Stimulated activated CD4-positive, alpha-beta T cell treated with anti-CD3 and anti-CD28 coated beads, Interleukin-12 subunit alpha, Interleukin-12 subunit beta, amount 100 ng/mL, for 4 hours (primary cell): ENCODE measurements around the gene OSBPL1A.

ENCODE experiments used
- DNase-seq: peaks from one replicate; pipeline ENCODE4 v3.0.0-alpha.2; 2020

OSBPL1A gene

DNA sequence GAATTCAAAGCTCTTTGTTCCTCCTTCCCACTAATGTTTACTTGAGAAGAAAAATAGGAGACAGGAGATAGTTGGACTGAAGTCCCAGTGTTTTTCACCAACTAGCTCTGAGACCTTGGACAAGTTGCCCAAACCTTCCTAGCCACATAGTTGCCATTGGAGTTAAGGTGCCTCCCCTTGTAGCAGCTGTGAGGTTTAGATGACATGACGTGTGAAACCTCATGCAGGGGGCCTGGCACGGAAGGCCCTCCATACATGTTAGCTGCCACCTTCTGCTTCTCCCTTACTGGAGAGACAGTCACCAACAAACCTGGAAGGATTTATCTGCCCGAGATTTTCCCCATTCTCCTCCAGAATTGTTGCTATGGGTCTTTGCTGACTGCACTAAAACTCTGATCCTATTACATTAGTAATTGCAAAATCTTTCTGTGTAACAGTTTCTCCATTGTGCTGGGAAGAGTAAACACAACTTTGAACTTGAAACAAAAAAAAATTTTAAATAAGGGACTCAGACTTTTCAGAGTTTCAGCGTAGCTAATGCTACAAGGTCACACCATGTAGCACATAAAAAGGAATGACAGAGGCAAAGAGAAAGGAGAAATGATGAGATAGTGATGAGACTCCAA is 282.6 kb downstream of the OSBPL1A start:
- no peak for DNase-seq

DNA sequence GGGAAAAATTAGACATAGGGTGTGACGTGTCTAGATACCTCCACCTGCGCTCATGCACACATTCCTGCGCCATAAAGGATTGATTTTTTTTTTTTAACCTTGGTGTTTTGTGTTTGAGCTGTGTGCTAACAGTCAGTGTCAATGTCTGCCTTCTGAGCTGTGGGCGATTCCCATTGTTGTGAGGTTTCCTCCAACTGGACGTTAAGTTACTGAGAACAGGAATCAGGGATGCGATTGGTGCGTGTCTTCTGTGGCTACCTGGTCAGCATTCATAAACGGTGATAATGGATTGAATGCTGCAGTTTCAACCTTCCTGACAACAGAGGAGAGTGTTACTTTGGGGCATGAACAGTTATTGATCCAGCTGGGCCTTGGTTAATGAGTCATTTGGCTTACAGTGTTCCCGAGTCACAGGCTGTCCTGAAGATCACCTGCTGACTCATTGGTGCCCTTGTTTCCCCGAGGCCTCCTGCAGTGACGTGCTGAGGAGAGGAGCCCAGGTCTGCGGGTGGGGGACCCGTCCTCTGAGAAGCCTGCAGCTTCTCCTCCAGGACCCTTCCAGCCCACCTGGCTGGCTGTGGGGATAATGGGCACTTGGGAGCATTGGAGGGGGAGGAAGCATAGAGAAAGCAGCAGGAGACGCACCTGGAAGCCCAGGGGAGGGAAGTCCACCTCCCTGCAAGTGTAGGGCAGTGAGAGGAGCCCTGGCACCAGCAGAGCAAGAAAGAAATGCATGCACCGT is 284.6 kb downstream of the OSBPL1A start:
- DNase-seq, result no peak

DNA sequence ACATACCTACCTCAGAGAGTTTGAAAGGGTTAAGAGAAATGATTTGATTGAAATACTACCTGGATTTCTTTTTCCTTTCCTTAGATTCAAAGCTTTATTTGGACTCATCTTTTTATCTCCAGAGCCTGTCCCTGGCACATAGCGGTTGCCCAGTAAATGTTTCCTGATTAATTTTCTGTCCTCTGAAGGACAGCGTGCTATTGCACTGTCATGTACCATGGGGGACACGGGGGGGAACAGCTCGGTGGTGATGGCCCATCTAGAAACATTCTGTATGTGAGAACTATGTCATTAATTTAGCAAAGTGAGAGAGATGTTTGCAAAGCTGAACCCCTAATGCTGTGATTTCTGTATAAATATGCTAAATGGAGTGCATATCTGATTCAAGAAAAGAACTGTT is 285.2 kb downstream of the OSBPL1A start:
- DNase-seq, result no peak
